CD4-positive, alpha-beta memory T cell (primary cell): ENCODE results near the gene CAP1. TPM values are rescaled to one million over a fixed set of nuclear protein-coding genes. Genes with fewer than 3 reads are reported as not detected.
A peak's percentile ranks its signal among the peaks of the same experiment; 100 is the strongest.

Source experiments
- CTCF ChIA-PET: fragments of 350-600 bp; sonication (Branson Sonifier 250); formaldehyde crosslinking; loops from one replicate; lab custom pipeline; 2021; ENCODE audit warnings: inconsistent platforms; ENCODE audit not compliant: partially characterized antibody; lab: Charles Lee
- POLR2A ChIA-PET: fragments of 350-600 bp; sonication (Branson Sonifier 250); formaldehyde crosslinking; loops from one replicate; lab custom pipeline; 2021; ENCODE audit not compliant: partially characterized antibody; lab: Charles Lee
- DNase-seq, 5 donors: peaks; one replicate each; pipeline versions ENCODE4 v3.0.0 to v3.0.0-alpha.2; 2020 to 2022; ENCODE audit warnings: mixed read lengths in 1 of 5
- H3K27ac ChIP-seq: one replicate; pipeline ENCODE4 v1.7.0; 2013; ENCODE audit warnings: low read depth, low read length
- H3K27me3 ChIP-seq: 2 replicates; pipeline ENCODE4 v1.7.0; 2013; ENCODE audit warnings: mild to moderate bottlenecking, low read length, moderate library complexity; ENCODE audit not compliant: insufficient read depth
- H3K36me3 ChIP-seq: 2 replicates; pipeline ENCODE4 v1.7.0; 2013; ENCODE audit warnings: mild to moderate bottlenecking, low read length, moderate library complexity; ENCODE audit not compliant: insufficient read depth
- H3K4me1 ChIP-seq: 2 replicates; pipeline ENCODE4 v1.7.0; 2013; ENCODE audit warnings: mild to moderate bottlenecking, low read length, moderate library complexity; ENCODE audit not compliant: insufficient read depth
- H3K4me3 ChIP-seq, 2 donors: one replicate each; pipeline ENCODE4 v1.7.0; 2013; ENCODE audit warnings: low read length in 2 of 2, mild to moderate bottlenecking in 1 of 2
- H3K9me3 ChIP-seq, 2 donors: one replicate each; pipeline ENCODE4 v1.7.0; 2013; ENCODE audit warnings: low read length in 2 of 2, control low read depth in 1 of 2; ENCODE audit not compliant: control insufficient read depth in 1 of 2
- H3K27ac Mint-ChIP-seq, 7 donors: one replicate each; pipeline ENCODE4 v1.8.0; 2020 to 2021; ENCODE audit warnings: mixed read lengths in 7 of 7, mild to moderate bottlenecking in 6 of 7, inconsistent platforms in 3 of 7, moderate library complexity in 3 of 7
- H3K27me3 Mint-ChIP-seq, 2 donors: one replicate each; pipeline ENCODE4 v1.8.0; 2020 to 2021; ENCODE audit warnings: mixed read lengths in 2 of 2
- H3K36me3 Mint-ChIP-seq, 2 donors: one replicate each; pipeline ENCODE4 v1.8.0; 2020 to 2021; ENCODE audit warnings: mixed read lengths in 2 of 2, inconsistent platforms in 1 of 2, mild to moderate bottlenecking in 1 of 2
- H3K4me1 Mint-ChIP-seq, 4 donors: one replicate each; pipeline ENCODE4 v1.8.0; 2020 to 2021; ENCODE audit warnings: mixed read lengths in 4 of 4, mild to moderate bottlenecking in 1 of 4
- H3K4me3 Mint-ChIP-seq, 8 donors: one replicate each; pipeline ENCODE4 v1.8.0; 2020 to 2021; ENCODE audit warnings: mixed read lengths in 8 of 8, mild to moderate bottlenecking in 7 of 8, moderate library complexity in 6 of 8, inconsistent platforms in 3 of 8
- H3K9me3 Mint-ChIP-seq, 8 donors: one replicate each; pipeline ENCODE4 v1.8.0; 2020 to 2021; ENCODE audit warnings: mixed read lengths in 8 of 8, mild to moderate bottlenecking in 5 of 8, inconsistent platforms in 3 of 8, moderate library complexity in 1 of 8
- intact Hi-C: fragments of 100-400 bp; cut with micrococcal nuclease; formaldehyde crosslinking; loops from one replicate; pipeline ENCODE4 v1.15.1; 2023
- polyA plus RNA-seq, 2 donors: library from polyadenylated mRNA; unstranded; fragments of 300-500 nt; fragmentation: Illumina TruSeq; gene quantifications; one replicate each; pipeline ENCODE4 v1.2.3, GENCODE V29; 2021
- total RNA-seq, 2 experiments: library from RNA; stranded (reverse); gene quantifications; one replicate each; pipeline ENCODE4 v1.2.3, GENCODE V29; 2021

The CAP1 gene
- total and polyA plus RNA-seq, 4 experiments from 2014 or later = 285 to 725 (median 467) TPM

DNA sequence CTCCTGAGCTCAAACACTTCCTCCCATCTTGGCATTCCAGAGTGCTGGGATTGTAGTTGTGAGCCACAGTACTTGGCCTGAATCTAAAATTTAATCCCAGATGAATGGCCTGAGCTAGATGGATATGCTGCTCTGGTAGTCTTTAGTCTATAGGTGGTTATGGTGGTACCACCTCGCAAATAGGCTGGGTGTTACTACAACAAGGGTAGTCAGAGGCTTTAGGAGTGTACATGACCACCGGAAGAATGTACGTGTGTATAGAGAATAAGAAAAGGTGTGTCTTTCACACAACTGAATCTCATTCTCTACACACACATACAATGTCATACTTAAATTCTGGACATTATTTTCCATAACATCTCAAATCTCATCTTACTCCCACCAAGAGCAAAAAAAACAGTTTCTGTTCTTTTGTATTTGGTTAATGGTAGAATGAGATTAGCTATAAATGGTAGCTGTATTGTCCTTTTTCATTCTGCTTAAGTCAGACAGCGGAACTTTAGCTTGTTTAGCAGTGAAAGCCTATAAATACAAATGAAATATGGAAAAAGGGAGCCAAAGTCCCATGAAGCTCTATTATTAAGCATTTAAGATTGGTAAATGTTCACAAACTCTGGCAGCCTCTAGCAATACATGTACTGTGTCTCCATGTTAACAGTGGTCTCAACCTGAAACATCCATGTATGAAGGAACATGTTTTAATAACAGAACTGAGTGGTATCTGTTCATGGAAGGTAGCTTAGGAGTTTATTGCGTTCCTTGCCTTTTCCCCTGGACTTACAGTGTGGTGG lies 16.2 kb downstream of the CAP1 start:
- Histone ChIP-seq H3K9me3 (no peaks in the 10 kb centered on the region), H3K27me3 (no peaks in the 10 kb centered on the region), H3K4me3 (no peak overlapping the region), H3K36me3 (peaks cover 28% of the 10 kb centered on the region), H3K4me1 (peaks cover 95% of the 10 kb centered on the region), H3K27ac (peak overlapping the region; percentile 63)
- DNase-seq = no peak
- H3K27ac Mint-ChIP-seq = peak overlapping the region; percentile 76 to 95 (median 88)
- H3K4me1 Mint-ChIP-seq = peaks cover 76 to 98% (median 88%) of the 10 kb centered on the region in 4 donors
- POLR2A ChIA-PET = interaction anchor here (0.9 to 8.0 kb wide), 3 partner anchors 8 to 17 kb away, joined by 3 to 115 read pairs (median 16); partner anchors contain the start of gene CAP1
- intact Hi-C loops = no loop called here
- H3K4me3 Mint-ChIP-seq = peak overlapping the region in 7 of 8 donors; percentile 33 to 79 (median 45)
- CTCF ChIA-PET = interaction anchor here (0.9 to 1.7 kb wide), 7 partner anchors 12 to 282 kb away, joined by 3 to 9 read pairs (median 4); no protein-coding TSS in a partner anchor
- H3K36me3 Mint-ChIP-seq = peaks cover 18 to 66% of the 10 kb centered on the region in 2 donors
- H3K27me3 Mint-ChIP-seq = no peaks in the 10 kb centered on the region
- no peaks in the 10 kb centered on the region for H3K9me3 Mint-ChIP-seq

DNA sequence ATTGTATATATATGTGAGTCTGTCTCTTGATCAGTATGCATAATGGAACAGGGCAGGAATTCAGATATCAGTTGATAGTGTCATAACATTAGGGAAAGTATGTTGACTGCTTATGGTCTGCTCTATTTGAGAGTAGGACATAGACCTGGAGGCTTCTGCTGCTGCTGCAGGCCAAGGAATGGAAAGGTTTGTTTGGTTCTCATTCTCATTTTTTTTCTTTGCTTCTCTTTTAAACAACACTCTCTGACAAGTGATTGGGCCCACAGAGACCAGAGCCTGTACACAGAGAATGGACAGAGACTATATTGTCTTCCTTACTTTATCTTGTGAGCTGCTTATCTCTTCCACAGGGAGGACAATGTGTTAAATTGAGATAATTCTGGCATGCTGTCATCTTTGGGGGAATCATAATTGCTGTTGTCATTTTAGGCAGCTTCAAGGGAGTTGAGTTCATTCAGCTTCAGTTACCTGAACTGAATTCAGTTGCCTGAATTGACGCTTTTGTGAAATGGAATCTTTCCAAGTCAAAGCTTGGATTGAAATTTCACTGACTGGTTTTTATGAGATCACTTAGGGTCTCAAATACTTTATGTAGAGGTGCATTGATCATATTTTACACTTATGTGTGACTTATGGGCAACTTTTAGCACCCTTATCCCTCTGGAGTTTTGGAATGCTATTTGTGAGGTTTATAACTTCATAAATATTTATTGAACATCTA lies 16.9 kb downstream of the CAP1 start:
- peak overlapping the region; percentile 30 to 95 (median 83) for H3K27ac Mint-ChIP-seq
- intact Hi-C loops = no loop called here
- DNase-seq = no peak
- peak overlapping the region in 7 of 8 donors; percentile 9 to 79 (median 43) for H3K4me3 Mint-ChIP-seq
- peak overlapping the region; percentile 63 for H3K27ac ChIP-seq
- H3K9me3 ChIP-seq = no peaks in the 10 kb centered on the region
- no peak overlapping the region for H3K4me3 ChIP-seq
- CTCF ChIA-PET = interaction anchor here (0.8 to 3.4 kb wide), 12 partner anchors 7 to 281 kb away, joined by 3 to 16 read pairs (median 4); no protein-coding TSS in a partner anchor
- POLR2A ChIA-PET = interaction anchor here (0.9 to 8.0 kb wide), 4 partner anchors 9 to 18 kb away, joined by 3 to 115 read pairs (median 10); partner anchors contain the start of gene CAP1
- H3K36me3 Mint-ChIP-seq = peaks cover 23 to 66% of the 10 kb centered on the region in 2 donors
- H3K9me3 Mint-ChIP-seq = no peaks in the 10 kb centered on the region
- H3K27me3 ChIP-seq = no peaks in the 10 kb centered on the region
- peaks cover 75 to 97% (median 87%) of the 10 kb centered on the region in 4 donors for H3K4me1 Mint-ChIP-seq
- peaks cover 33% of the 10 kb centered on the region for H3K36me3 ChIP-seq
- no peaks in the 10 kb centered on the region for H3K27me3 Mint-ChIP-seq
- H3K4me1 ChIP-seq = peaks cover 93% of the 10 kb centered on the region

DNA sequence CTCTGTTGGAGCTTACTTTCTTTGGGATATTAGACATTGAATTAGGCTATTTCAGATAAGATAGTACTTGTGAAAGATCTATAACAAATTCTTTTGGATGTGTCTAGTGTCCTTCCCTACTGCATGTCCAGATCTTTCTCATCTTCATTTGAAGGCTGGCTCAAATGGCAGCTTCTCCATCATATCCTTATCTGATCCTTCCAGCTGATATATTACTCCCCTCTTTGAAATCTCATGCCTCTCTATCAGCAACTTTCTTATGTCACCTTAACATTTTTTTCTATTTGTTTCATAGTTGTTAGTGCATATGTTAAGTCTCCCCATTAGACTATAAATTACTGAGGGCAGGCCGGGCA lies 17.5 kb downstream of the CAP1 start:
- intact Hi-C loops = no loop called here
- H3K27ac Mint-ChIP-seq = peak overlapping the region; percentile 25 to 95 (median 88)
- CTCF ChIA-PET = interaction anchor here (0.8 to 3.4 kb wide), 9 partner anchors 8 to 281 kb away, joined by 3 to 16 read pairs (median 4); no protein-coding TSS in a partner anchor
- peak overlapping the region in 1 of 2 donors; percentile 32 for H3K4me3 ChIP-seq
- POLR2A ChIA-PET = interaction anchor here (1.4 to 8.0 kb wide), 3 partner anchors 10 to 18 kb away, joined by 4 to 115 read pairs (median 16); partner anchors contain the start of gene CAP1
- H3K27me3 ChIP-seq = no peaks in the 10 kb centered on the region
- H3K4me1 Mint-ChIP-seq = peaks cover 75 to 93% (median 84%) of the 10 kb centered on the region in 4 donors
- H3K4me3 Mint-ChIP-seq = peak overlapping the region in 7 of 8 donors; percentile 61 to 82 (median 79)
- H3K36me3 Mint-ChIP-seq = peaks cover 23 to 63% of the 10 kb centered on the region in 2 donors
- peak overlapping the region; percentile 63 for H3K27ac ChIP-seq
- no peaks in the 10 kb centered on the region for H3K9me3 ChIP-seq
- no peak for DNase-seq
- H3K9me3 Mint-ChIP-seq = no peaks in the 10 kb centered on the region
- peaks cover 33% of the 10 kb centered on the region for H3K36me3 ChIP-seq
- H3K27me3 Mint-ChIP-seq = no peaks in the 10 kb centered on the region
- H3K4me1 ChIP-seq = peaks cover 91% of the 10 kb centered on the region

DNA sequence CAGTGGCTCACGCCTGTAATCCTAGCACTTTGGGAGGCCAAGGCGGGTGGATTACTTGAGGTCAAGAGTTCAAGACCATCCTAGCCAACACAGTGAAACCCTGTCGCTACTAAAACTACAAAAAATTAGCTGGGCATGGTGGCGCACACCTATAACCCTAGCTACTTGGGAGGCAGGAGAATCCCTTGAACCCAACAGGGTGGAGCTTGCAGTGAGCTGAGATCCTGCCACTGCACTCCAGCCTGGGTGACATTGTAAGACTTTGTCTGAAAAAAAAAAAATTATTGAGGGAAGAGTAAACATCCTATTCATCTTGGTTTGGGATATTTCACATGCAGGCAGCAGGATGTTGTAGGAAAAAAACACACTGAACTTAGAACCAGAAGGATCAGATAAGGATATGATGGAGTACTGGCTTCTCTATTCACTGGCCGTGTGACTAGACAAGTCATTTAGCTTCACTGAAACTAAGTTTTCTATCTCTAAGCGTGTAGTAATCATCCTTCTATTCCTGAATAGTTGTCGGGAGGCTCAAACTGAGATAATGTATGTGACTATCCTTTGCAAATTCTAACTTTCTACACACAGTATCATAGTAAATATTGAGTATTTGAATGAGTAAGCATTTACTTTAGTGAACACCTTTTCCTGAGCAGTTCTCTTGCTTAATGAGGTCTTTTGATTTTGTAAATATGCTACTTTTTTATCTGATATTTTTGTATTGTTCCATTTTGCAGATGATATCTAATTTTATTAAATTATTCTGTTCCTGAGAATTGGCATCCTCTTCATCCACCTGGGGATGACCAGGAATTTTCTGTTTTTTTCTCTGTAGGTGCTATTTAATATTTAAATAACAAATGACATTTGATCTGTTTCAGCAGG lies 18.2 kb downstream of the CAP1 start:
- no peaks in the 10 kb centered on the region for H3K9me3 ChIP-seq
- Mint-ChIP-seq H3K4me3 (peak overlapping the region; percentile 61 to 82 (median 79)), H3K36me3 (peaks cover 29 to 64% of the 10 kb centered on the region in 2 donors), H3K27ac (peak overlapping the region; percentile 82 to 95 (median 89)), H3K27me3 (no peaks in the 10 kb centered on the region), H3K9me3 (no peaks in the 10 kb centered on the region), H3K4me1 (peaks cover 75 to 92% (median 82%) of the 10 kb centered on the region in 4 donors)
- intact Hi-C loops = loop anchor here (1.0 kb wide), 1 partner anchor 18 kb away; the partner anchor contains the start of gene CAP1
- CTCF ChIA-PET = interaction anchor here (1.0 to 3.4 kb wide), 7 partner anchors 9 to 44 kb away, joined by 3 to 16 read pairs (median 5); no protein-coding TSS in a partner anchor
- H3K4me3 ChIP-seq = peak overlapping the region in 1 of 2 donors; percentile 32
- H3K4me1 ChIP-seq = peaks cover 89% of the 10 kb centered on the region
- no peak for DNase-seq
- peaks cover 37% of the 10 kb centered on the region for H3K36me3 ChIP-seq
- H3K27ac ChIP-seq = peak overlapping the region; percentile 63
- POLR2A ChIA-PET = interaction anchor here (1.1 to 8.0 kb wide), 4 partner anchors 10 to 199 kb away, joined by 3 to 115 read pairs (median 10); partner anchors contain the start of genes CAP1 and ZMPSTE24
- no peaks in the 10 kb centered on the region for H3K27me3 ChIP-seq

DNA sequence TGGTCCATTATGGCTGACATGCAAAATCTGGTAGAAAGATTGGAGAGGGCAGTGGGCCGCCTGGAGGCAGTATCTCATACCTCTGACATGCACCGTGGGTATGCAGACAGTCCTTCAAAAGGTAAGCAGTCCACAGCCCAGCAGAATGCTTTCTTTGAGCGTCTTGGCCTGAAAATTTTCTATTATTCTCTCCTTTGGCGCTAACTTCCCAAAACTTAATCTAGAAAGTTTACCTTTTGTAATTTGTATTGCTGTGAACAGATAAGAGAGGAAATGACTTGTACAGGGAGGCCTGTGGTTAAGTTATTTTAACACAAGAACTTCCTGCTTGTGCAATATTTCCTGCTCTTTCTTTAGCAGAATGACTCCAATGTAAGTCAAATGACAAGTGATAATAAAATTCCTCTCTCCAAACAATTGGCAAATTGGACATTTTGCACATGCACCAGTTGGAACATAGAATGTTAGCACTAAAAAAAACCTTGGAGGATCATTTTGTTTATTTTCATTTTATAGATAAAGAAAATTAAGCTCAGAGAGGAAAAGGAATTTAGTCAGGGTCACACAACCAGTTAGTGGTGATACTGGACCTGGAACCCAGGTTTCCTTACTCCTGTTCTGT lies 18.9 kb downstream of the CAP1 start:
- peak; percentile 52 to 58 (median 55) for DNase-seq
- Mint-ChIP-seq H3K9me3 (no peaks in the 10 kb centered on the region), H3K4me3 (peak overlapping the region; percentile 58 to 82 (median 79)), H3K27me3 (no peaks in the 10 kb centered on the region), H3K4me1 (peaks cover 77 to 92% (median 83%) of the 10 kb centered on the region in 4 donors), H3K36me3 (peaks cover 36 to 68% of the 10 kb centered on the region in 2 donors), H3K27ac (peak overlapping the region; percentile 82 to 95 (median 89))
- Histone ChIP-seq H3K27me3 (no peaks in the 10 kb centered on the region), H3K27ac (peak overlapping the region; percentile 63), H3K9me3 (no peaks in the 10 kb centered on the region), H3K4me1 (peaks cover 90% of the 10 kb centered on the region), H3K36me3 (peaks cover 44% of the 10 kb centered on the region), H3K4me3 (peak overlapping the region in 1 of 2 donors; percentile 32)
- intact Hi-C loops = loop anchor here (1.0 kb wide), 1 partner anchor 19 kb away; the partner anchor contains the start of gene CAP1
- ChIA-PET POLR2A (interaction anchor here (1.0 to 8.0 kb wide), 7 partner anchors 9 to 315 kb away, joined by 3 to 115 read pairs (median 10); partner anchors contain the start of genes CAP1 and ZMPSTE24), CTCF (interaction anchor here (1.7 to 3.4 kb wide), 4 partner anchors 9 to 27 kb away, joined by 8 to 16 read pairs (median 12); partner anchors contain the start of gene CAP1)
